Inflammatory macrophage (primary cell): ENCODE results near the gene SLC16A6.
"Not testable (repeated sequence)": the region's sequence is repeated elsewhere in the genome, so short reads cannot be mapped to it uniquely, and the experiment has no call there.

Experiments
- DNase-seq, 2 donors: peaks; one replicate each; pipeline ENCODE4 v3.0.0-alpha.2; 2020 to 2022

The SLC16A6 gene

DNA sequence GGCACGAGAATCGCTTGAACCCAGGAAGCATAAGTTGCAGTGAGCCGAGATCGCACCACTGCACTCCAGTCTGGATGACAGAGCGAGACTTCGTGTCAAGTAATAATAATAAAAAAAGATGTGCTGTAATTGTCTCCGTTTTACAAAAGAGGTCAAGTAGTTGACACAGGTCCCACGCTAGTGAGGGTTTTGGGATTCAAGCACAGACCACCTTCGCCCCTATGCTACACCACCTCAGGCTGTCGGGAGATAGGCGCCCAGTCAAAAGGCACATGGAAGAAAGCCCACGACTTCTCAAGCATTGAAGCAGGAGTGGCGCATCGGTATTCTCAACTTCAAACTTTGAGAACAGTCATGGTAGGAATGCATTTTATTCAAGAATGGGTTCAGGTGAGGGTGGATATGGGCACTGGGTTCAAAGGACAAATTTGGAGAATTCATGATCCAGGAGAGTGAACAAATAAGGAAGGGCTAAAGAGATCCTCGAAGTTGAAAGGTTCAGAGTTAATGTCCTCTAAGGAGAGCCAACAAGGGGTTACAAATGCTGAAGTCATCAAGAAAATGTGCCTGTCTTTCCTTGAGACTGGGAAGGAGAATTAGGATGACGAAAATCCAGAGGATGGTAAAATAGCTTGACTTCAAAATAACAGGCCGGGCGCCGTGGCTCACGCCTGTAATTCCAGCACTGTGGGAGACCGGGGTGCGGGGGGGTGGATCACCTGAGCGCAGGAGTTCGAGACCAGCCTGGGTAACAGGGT lies 44.5 kb downstream of the SLC16A6 start:
- no peak for DNase-seq

DNA sequence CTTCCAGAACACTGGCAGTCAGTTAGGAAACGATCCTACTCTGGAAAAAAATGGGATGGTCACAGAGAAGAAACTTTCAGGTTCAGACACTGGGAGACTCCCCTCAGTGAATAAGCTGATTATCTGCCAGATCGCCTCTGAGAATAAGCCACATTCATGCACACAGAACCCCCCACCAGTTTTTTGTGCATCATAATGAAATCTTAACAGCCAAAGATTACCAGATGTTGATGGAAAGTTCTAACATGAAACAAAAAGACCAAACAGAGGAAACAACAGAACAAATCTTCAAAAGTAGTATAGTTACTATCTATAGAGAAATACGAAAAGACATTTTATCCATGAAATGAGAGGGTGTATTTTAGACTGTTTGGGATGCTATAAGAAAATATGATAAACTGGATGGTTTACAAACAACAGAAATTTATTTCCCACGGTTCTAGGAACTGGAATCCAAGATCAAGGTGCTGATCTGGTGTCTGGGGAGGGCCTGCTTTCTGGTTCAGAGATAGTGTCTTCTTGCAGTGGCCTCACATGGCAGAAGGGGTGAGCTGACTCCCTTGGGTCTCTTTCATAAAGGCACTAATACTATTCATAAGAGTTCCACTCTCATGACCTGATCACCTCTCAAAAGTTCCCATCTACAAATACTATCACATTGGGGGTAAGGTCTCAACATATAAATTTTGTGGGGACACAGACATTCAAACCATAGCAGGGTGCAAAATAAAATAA lies 51.1 kb downstream of the SLC16A6 start:
- no peak for DNase-seq

DNA sequence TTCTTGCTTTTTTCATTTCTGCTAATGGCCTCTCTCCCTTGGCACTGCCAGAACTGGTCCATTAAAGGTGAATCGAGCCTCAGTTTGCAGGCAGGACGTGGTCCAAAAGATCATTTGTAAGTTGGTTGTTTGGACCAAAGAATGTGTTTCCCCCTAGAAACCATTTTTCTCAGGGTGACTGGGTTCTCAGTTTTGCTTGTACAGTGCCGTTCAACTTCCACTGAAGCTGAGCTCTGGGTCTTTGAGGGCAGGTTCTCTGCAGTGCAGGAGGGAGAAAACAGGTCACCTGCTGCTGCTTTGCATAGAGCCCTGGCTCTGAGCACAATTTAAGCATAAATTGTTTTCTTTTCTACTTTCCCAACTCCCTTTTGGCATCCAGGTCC lies 52.1 kb downstream of the SLC16A6 start:
- DNase-seq, result no peak

DNA sequence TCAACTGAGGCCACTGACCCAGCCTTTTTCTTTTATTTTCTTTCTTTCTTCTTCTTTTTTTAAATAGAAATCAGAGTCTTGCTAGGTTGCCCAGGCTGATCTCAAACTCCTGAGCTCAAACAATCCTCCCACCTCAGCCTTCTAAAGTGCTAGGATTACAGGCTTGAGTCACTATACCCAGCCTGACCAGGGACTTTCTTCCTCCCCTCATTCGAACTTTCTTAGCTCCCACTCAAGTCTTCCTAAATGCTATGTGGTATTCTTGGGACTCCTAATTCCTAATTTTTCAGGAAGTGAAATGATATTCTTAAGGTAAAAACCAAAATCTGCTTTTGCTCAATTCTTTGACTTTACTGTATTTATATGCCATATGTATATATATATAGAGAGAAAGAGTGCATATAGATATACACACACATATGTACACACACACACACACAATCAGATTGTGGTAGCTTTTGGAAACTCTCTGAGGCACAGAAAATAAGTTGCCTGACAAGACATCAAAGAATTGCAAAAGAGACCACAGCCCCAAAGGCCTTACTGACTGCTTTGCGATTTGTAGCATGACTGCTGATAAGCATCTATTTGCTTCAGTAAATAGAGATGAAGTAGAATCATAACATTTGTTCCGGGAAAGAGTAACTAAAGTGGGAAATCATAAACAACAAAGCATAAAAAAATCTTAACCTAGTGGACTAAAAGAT lies 52.6 kb downstream of the SLC16A6 start:
- DNase-seq, result no peak

DNA sequence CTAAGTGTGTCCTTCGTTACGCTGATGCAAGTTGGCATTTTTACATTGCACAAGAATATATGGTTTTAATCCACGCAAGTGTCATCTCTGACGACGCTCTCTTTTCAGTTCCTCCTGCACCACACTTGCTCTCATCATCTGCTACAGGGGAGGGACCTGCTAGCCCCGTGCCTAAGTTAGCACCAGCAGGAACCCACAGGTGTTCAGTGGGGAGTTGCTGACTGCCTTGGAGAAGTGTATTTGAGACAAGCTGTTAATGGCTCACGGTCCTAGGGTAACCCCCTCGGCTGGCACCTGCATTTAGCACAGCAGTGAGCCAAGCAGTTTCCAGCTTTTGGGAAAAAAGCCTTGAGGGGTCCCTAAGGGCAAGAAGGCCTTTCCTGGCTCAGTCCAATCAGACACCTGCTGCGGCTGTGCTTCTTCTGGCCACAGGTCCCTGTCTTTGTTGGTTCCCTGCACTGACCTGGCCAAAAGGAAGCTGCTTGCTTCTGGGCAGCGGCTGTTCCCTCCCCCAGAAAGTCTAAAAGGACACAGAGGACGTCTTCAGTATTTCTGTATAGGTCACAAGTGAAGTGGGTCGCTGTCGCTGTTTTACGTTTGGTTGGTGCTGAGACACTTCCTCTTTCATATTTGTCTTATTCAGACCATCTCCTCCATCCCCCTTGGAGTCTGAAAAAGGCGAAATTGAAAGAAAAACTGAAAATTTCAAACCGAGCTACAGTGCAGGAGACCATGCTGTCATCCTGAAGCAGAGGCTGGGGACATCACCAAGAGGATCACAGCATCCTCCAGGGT lies 53.4 kb downstream of the SLC16A6 start:
- peak; percentile 93 for DNase-seq

DNA sequence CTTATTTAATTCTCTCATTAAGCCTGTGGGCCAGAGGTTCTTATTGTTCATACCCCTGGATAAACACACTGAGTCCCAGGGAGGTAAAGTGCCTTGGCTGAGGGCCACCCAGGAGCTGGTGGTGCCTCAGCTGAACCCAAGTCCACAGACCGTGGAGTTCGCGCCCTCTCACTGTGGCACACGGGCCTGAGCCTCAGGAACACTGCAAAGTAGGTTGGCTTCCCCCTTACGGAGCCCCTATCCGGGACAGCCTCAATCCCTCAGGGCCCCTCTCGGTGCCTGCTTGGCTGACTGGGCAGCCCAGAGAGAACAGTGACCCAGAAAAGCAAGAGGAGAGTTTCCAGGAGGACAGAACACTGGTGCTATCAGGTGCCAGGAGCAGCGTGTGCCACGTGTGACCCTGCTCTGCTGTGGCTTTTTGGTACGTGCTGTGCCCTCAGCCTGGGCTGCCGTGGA lies 55.6 kb downstream of the SLC16A6 start:
- DNase-seq, result not testable (repeated sequence)

DNA sequence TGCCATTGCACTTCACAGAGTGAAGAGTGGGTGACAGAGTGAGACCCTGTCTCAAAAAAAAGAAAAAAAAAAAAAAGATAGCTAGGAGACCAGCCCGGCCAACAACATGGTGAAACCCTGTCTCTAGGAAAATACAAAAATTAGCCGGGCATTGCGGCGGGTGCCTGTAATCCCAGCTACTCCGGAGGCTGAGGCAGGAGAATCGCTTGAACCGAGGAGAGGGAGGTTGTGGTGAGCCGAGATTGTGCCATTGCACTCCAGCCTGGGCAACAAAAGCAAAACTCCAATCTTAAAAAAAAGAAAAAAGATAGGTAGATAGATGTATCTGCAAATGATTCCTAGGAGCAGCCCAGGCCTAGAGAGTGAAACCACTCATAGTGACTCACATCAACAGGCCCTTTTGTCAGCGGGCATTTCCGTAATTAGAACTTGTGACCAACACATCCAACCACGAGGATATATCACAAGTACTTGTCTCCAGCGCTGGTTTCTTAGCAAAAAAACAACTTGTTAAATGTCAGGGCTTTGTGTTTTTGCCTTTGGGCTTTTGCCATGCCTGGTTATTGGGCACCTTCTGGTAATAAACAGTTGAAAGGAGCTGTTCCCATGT lies 56.1 kb downstream of the SLC16A6 start:
- peak; percentile 92 to 95 for DNase-seq

DNA sequence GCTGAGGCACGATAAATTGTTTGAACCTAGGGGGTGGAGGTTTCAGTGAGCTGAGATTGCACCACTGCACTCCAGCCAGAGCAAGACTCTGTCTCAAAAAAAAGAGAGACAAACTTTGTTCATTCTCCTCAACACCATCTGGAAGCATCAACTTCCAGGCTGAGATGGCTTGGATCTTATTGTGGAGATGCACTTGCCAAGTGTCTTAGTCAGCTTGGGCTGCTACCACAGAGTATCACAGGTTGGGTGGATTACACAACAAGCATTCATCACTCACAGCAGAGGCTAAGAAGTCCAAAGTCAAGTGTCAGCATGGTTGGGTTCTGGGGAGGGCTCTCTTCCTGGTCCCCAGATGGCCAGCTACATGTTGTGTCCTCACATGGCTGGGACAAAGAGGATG lies 58.2 kb downstream of the SLC16A6 start:
- DNase-seq, result peak; percentile 61 to 84

DNA sequence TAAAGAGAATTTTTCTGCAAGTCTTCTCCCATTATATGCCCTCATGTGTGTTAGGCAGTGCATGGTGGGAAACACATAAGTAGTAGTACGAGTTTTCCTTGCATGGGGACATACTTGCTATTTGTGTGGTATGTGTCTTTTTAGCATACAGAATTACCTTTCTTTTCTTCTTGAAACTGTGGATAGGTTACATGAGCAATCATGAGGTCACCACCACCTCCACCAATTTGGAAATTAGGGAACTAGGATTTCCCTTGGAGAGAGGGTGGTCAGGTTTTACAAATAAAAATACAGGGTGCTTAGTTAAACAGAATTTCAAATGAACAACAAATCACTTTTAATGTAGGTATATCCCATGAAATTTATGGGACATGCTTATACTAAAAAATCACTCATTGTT lies 59.4 kb downstream of the SLC16A6 start:
- peak in 1 of 2 donors; percentile 48 for DNase-seq

DNA sequence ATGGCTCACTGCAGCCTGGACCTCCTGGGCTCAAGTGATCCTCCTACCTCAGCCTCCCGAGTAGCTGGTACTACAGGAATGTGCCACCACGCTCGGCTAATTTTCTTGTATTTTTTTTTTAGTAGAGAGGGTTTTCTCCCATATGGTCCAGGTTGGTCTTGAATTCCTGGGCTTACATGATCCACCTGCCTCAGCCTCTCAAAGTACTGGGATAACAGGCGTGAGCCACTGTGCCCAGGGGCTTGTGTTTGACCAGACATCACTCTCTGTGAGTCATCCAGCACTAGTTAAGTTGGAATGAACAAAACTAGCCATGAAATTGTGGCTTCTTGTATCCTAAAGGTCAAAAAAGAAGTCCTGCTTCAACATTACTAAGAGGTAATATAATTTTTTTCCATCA lies 59.8 kb downstream of the SLC16A6 start:
- not testable (repeated sequence) for DNase-seq

DNA sequence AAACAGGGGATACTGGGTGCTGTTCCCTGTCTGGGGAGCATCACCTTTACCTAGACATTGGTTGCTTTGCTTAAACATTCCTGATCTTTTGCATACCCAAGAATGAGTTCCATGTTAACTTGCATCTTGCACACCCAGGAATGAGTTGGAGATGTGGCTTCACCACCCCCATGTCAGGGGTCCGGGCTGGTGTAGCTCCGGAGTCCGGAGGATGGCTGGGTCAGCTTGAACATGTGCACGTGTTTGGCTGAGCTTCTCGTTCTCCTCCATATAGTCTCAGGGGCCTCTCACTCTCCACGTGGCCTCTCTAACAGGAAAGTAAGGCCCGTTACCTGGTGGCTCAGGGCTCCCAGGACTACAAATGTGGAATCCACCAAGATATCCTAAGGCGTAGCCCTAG lies 61.3 kb downstream of the SLC16A6 start:
- DNase-seq, result no peak

DNA sequence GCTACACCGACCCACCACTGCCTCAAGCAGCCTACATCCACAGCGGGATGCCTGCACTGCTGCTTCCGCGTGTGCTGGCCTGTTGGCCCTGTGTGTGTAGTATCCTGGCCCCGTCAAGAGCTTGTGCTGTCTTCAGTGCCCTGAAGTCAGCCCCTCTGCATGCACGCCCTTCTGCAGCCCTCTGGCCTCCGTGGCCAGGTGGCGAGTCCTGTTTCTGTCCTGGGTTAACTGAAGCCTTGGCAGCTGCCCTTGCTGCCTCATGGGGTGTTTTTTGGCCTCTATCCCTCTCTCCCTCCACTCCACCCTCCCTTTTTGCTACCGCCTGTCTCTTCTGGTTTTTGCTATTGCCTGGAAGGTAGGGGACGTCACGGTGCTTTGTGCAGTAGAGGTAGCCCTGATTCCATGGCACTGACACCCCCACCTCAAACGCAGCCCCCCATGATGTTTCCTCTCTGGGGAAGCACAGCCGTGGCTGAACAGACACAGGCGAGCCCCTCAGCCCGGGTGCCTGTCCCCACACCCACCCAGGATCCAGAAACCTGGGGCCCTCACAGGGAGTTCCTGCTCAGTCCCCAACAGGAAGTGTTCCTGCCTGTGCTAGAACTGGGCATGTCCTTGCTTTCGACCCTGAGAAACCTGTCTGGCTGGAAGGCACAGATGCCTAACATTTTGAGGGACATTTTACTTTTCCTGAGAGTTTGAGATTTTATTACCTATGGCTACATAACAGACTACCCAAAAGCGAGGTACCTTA lies 61.9 kb downstream of the SLC16A6 start:
- no peak for DNase-seq

DNA sequence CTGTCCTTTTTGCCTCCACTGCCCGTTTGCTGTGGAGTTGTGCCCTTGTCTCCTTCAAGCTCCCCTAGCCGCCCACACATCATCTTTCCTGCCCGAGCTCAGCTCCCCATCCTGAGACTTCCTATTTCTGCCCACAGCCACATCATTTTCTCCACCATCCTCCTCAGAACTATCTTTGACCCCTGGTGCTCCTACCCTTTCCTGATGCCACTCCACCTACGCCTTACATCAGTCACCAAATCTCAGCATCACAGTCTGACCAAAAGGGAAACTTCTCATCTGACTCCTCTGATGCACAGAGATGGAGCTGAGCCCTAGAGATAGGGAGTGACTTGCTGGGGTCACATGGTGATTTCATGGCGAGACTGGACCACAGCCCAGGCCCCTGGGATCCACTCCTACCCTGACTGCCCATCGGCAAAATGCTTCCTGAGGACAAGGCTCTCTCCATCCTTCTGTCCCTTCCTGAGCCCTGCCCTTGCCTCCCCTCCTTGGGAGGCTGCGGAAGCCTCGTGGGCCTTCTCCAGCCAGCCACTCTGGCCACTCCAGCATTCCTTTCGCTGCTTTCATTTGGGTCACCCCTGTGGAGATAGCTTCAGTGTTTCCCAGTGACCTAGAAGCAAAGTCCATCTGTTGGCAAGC lies 62.8 kb downstream of the SLC16A6 start:
- peak; percentile 83 to 88 for DNase-seq

DNA sequence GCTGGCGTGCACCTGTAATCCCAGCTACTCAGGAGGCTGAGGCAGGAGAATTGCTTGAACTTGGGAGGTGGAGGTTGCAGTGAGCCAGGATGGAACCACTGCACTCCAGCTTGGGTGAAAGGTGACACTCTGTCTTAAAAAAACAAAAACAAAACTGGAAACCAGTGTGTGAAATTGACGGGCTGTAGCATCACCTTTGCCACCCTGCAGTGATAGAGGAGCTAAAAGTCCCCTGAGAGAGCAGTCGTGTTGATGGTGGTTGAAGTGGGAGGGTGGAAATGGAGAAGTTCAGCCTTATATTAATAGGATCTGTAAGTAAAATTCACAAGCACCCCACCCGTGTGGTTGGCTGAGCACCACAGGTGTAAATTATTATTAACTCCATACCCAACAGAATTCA lies 65.9 kb downstream of the SLC16A6 start:
- DNase-seq, result not testable (repeated sequence)

DNA sequence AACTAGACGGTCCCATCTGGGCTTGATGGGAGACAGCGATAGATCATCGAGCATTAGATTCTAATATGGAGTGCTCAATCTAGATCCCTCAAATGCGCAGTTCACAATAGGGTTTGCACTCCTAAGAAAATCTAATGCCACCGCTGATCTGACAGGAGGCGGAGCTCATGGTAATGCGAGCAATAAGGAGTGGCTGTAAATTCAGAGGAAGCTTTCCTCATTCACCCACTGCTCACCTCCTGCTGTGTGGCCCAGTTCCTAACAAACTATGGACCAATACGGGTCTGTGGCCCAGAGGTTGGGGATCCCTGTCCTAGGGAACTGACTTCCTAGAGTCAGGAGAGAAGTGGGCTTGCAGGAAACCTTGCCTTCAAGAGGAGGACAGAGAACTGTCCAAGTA lies 68.3 kb downstream of the SLC16A6 start:
- peak in 1 of 2 donors; percentile 68 for DNase-seq

DNA sequence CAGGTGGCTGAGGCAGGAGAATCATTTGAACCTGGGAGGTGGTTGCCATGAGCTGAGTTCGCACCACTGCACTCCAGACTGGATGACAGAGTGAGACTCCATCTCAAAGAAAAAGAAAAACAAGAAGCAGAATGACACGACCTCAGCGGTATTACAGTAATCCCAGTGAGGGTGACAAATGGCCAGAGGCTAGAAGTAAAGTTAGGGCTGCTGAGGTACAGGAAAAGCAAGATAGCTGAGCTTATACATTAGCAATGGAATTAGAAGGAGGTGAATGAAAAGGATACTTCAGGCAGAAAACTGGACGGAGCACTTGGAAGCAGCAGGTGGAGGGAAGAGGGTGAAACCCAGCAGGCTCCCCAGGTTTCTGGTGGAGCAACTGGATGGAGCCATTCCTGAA lies 69.1 kb downstream of the SLC16A6 start:
- no peak for DNase-seq

DNA sequence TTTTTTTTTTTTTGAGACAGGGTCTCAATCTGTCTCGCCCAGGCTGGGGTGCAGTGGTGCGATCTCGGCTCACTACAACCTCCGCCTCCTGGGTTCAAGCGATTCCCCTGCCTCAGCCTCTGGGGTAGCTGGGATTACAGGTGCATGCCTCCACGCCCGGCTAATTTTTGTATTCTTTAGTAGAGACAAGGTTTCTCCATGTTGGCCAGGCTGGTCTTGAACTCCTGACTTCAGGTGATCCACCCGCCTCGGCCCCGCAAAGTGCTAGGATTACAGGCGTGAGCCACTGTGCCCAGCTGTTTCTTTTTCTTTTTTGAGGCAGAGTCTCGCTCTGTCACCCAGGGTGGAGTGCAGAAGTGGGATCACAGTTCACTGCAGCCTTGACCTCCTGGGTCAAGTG lies 70.1 kb downstream of the SLC16A6 start:
- not testable (repeated sequence) for DNase-seq

DNA sequence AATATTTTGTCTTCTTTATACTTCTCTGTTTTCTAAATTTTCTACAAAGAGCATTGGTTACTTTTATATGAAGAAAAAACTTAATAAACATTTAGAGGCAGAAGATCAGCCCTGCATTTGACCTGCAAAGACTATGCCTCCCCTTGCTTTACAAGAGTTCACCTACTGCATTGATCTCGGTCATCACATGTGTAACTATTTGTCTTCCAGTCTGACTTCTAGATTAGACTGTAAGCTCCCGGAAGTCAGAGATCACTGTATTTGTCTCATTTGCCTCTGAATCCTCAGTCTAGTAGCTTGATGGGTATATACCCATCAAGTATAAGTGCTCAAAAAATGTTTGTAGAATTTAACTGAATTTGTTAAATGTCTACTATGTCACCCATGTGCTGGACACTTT lies 70.7 kb downstream of the SLC16A6 start:
- DNase-seq, result not testable (repeated sequence)

DNA sequence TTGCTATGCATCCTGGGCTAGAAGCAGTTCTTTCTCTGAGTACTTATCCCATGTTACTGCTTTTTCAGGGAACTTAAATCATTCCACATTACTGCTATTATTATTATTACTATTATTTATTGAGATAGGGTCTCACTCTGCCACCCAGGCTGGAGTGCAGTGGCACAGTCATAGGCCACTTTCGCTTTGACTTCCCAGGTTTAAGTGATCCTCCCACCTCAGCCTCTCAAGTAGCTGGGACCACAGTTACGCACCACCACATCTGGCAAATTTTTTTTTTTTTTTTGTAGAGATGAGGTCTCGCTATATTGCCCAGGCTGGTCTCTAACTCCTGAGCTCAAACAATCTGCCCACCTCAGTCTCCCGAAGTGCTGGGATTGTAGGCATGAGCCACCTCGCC lies 71.5 kb downstream of the SLC16A6 start:
- DNase-seq, result not testable (repeated sequence)
